Measurements from ENCODE around the gene CRIP2.
A peak's percentile ranks its signal among the peaks of the same experiment; 100 is the strongest.

CRIP2 gene

GRCh38 chr14:105474483-105475268, at the start of gene CRIP2:
TSS of gene CRIP2 (plus strand) at chr14:105474821. CDS start at chr14:105474863, 42 bp downstream.
- no peak for DNase-seq (ENCODE audit: low read depth)
- peak within 1 kb of the TSS; percentile 64 for H3K4me3 ChIP-seq (ENCODE audit: low read depth, low read length)

- no peak for DNase-seq (ENCODE audit: low read depth)
- no peak overlapping the region for H3K4me3 ChIP-seq (ENCODE audit: low read depth, low read length)
These were observed 49.8 kb upstream of the CRIP2 start for GRCh38 chr14:105424861-105425260.

GRCh38 chr14:105425823-105426247, 48.8 kb upstream of the CRIP2 start:
- no peak overlapping the region for H3K4me3 ChIP-seq (ENCODE audit: low read depth, low read length)
- DNase-seq (ENCODE audit: low read depth): no peak

GRCh38 chr14:105426416-105427130, 48.0 kb upstream of the CRIP2 start:
- H3K4me3 ChIP-seq (ENCODE audit: low read depth, low read length): no peak overlapping the region
- DNase-seq (ENCODE audit: low read depth): no peak

GRCh38 chr14:105427412-105427811, 47.2 kb upstream of the CRIP2 start:
- no peak for DNase-seq (ENCODE audit: low read depth)
- H3K4me3 ChIP-seq (ENCODE audit: low read depth, low read length): no peak overlapping the region

- no peak overlapping the region for H3K4me3 ChIP-seq (ENCODE audit: low read depth, low read length)
- no peak for DNase-seq (ENCODE audit: low read depth)
These were observed 46.6 kb upstream of the CRIP2 start for GRCh38 chr14:105427936-105428485.

- DNase-seq (ENCODE audit: low read depth): no peak
- H3K4me3 ChIP-seq (ENCODE audit: low read depth, low read length): no peak overlapping the region
These were observed 44.6 kb upstream of the CRIP2 start for GRCh38 chr14:105430042-105430441.

- DNase-seq (ENCODE audit: low read depth): no peak
These were observed 44.1 kb upstream of the CRIP2 start for GRCh38 chr14:105430565-105430964.

GRCh38 chr14:105431256-105431655, 43.4 kb upstream of the CRIP2 start:
- no peak overlapping the region for H3K4me3 ChIP-seq (ENCODE audit: low read depth, low read length)
- DNase-seq (ENCODE audit: low read depth): no peak

More at GRCh38 chr14:105430565-105430964, 44.1 kb upstream of the CRIP2 start:
- H3K4me3 ChIP-seq (ENCODE audit: low read depth, low read length): no peak overlapping the region

GRCh38 chr14:105432657-105433056, 42.0 kb upstream of the CRIP2 start:
- H3K4me3 ChIP-seq (ENCODE audit: low read depth, low read length): no peak overlapping the region
- no peak for DNase-seq (ENCODE audit: low read depth)

GRCh38 chr14:105433161-105433605, 41.4 kb upstream of the CRIP2 start:
- DNase-seq (ENCODE audit: low read depth): no peak
- no peak overlapping the region for H3K4me3 ChIP-seq (ENCODE audit: low read depth, low read length)

- no peak for DNase-seq (ENCODE audit: low read depth)
- no peak overlapping the region for H3K4me3 ChIP-seq (ENCODE audit: low read depth, low read length)
These were observed 38.2 kb upstream of the CRIP2 start for GRCh38 chr14:105436402-105436801.

- DNase-seq (ENCODE audit: low read depth): no peak
- no peak overlapping the region for H3K4me3 ChIP-seq (ENCODE audit: low read depth, low read length)
These were observed 37.5 kb upstream of the CRIP2 start for GRCh38 chr14:105436891-105437722.

- no peak overlapping the region for H3K4me3 ChIP-seq (ENCODE audit: low read depth, low read length)
- DNase-seq (ENCODE audit: low read depth): no peak
These were observed 36.7 kb upstream of the CRIP2 start for GRCh38 chr14:105437723-105438500.

GRCh38 chr14:105439179-105439578, 35.4 kb upstream of the CRIP2 start:
- DNase-seq (ENCODE audit: low read depth): no peak
- no peak overlapping the region for H3K4me3 ChIP-seq (ENCODE audit: low read depth, low read length)

- no peak for DNase-seq (ENCODE audit: low read depth)
- H3K4me3 ChIP-seq (ENCODE audit: low read depth, low read length): no peak overlapping the region
These were observed 34.7 kb upstream of the CRIP2 start for GRCh38 chr14:105439710-105440553.

GRCh38 chr14:105440554-105440900, 34.1 kb upstream of the CRIP2 start:
- no peak overlapping the region for H3K4me3 ChIP-seq (ENCODE audit: low read depth, low read length)
- no peak for DNase-seq (ENCODE audit: low read depth)

GRCh38 chr14:105440992-105441391, 33.6 kb upstream of the CRIP2 start:
- no peak for DNase-seq (ENCODE audit: low read depth)
- no peak overlapping the region for H3K4me3 ChIP-seq (ENCODE audit: low read depth, low read length)

Data from skeletal muscle cell (primary cell).